Measurements from ENCODE around the gene PRDM16. TPM values are rescaled to one million over a fixed set of nuclear protein-coding genes. Genes with fewer than 3 reads are reported as not detected.

Gene PRDM16
- total RNA-seq, 1 experiment from 2014 or later, result 1.6 TPM

GRCh38 chr1:3481046-3481445, 412.0 kb downstream of the PRDM16 start (continued):
- no peak for TF ChIP-seq E2F5 (CRISPR knock-in tag; IDR thresholded peaks at IDR 0.05)
- no peak for TF ChIP-seq ZSCAN18 (CRISPR knock-in tag; IDR thresholded peaks at IDR 0.05)
- no peak for TF ChIP-seq NFYB (CRISPR knock-in tag; conservative IDR thresholded peaks at IDR 0.05; ENCODE audit: low read depth)
- TF ChIP-seq FOXK1 (CRISPR knock-in tag; IDR thresholded peaks at IDR 0.05), result no peak
- TF ChIP-seq STAT6 (CRISPR knock-in tag; conservative IDR thresholded peaks at IDR 0.05; ENCODE audit: low read depth), result no peak
- TF ChIP-seq SOX15 (CRISPR knock-in tag; IDR thresholded peaks at IDR 0.05), result no peak
- no peak for TF ChIP-seq PRDM15 (CRISPR knock-in tag; IDR thresholded peaks at IDR 0.05)
- no peak for TF ChIP-seq NFE2L1 (CRISPR knock-in tag; IDR thresholded peaks at IDR 0.05)

GRCh38 chr1:3481836-3482375, 412.9 kb downstream of the PRDM16 start:
- H3K4me3 Mint-ChIP-seq, result no peak overlapping the region
- DNase-seq (ENCODE audit: low spot score), result no peak
- no peaks in the 10 kb centered on the region for H3K9me3 Mint-ChIP-seq
- ChIA-PET CTCF (interaction anchor here (0.9 to 4.7 kb wide), 10 partner anchors 9 to 243 kb away, joined by 3 to 73 read pairs (median 5); no protein-coding TSS in a partner anchor), POLR2A (interaction anchor here (0.7 kb wide), 1 partner anchor 29 kb away, joined by 3 read pairs; no protein-coding TSS in a partner anchor)
- peaks cover 3% of the 10 kb centered on the region; the same call in 1 of the 2 replicates for H3K27me3 Mint-ChIP-seq (ENCODE audit: low read depth)
- H3K36me3 Mint-ChIP-seq, result no peaks in the 10 kb centered on the region
- no peak overlapping the region for H3K27ac Mint-ChIP-seq
- no peak for ATAC-seq
- peaks cover 3% of the 10 kb centered on the region for H3K4me1 Mint-ChIP-seq
- TF ChIP-seq ETV6 (CRISPR knock-in tag; IDR thresholded peaks at IDR 0.05), result no peak
- no peak for TF ChIP-seq NR3C1 (CRISPR knock-in tag; conservative IDR thresholded peaks at IDR 0.05; ENCODE audit: low read depth)
- no peak for TF ChIP-seq E2F1 (CRISPR knock-in tag; IDR thresholded peaks at IDR 0.05)
- no peak for TF ChIP-seq ESRRA (CRISPR knock-in tag; IDR thresholded peaks at IDR 0.05; ENCODE audit: borderline replicate concordance)
- TF ChIP-seq PREB (CRISPR knock-in tag; IDR thresholded peaks at IDR 0.05; ENCODE audit: borderline replicate concordance), result no peak
- no peak for TF ChIP-seq TEAD1 (CRISPR knock-in tag; IDR thresholded peaks at IDR 0.05)
- no peak for TF ChIP-seq IRF1 (CRISPR knock-in tag; IDR thresholded peaks at IDR 0.05)
- no peak for TF ChIP-seq MYBL2 (CRISPR knock-in tag; IDR thresholded peaks at IDR 0.05)
- no peak for TF ChIP-seq HMGXB4 (CRISPR knock-in tag; IDR thresholded peaks at IDR 0.05)
- TF ChIP-seq ZNF121 (CRISPR knock-in tag; IDR thresholded peaks at IDR 0.05), result no peak
- no peak for TF ChIP-seq SOX15 (CRISPR knock-in tag; IDR thresholded peaks at IDR 0.05)
- no peak for TF ChIP-seq ZNF281 (CRISPR knock-in tag; IDR thresholded peaks at IDR 0.05)
